Stimulated activated CD4-positive, alpha-beta T cell treated with anti-CD3 and anti-CD28 coated beads, Interleukin-1b, Interleukin-23, amount 100 ng/mL, for 24 hours (primary cell): ENCODE data around the gene SEMA3F.

Source experiments
- DNase-seq, 4 experiments: peaks; one replicate each; pipeline ENCODE4 v3.0.0-alpha.2; 2020; ENCODE audit warnings: low read depth in 4 of 4, low spot score in 1 of 4

SEMA3F gene

GRCh38 chr3:50155891-50156290 is 767 bp downstream of the SEMA3F start:
- DNase-seq: no peak

DNA sequence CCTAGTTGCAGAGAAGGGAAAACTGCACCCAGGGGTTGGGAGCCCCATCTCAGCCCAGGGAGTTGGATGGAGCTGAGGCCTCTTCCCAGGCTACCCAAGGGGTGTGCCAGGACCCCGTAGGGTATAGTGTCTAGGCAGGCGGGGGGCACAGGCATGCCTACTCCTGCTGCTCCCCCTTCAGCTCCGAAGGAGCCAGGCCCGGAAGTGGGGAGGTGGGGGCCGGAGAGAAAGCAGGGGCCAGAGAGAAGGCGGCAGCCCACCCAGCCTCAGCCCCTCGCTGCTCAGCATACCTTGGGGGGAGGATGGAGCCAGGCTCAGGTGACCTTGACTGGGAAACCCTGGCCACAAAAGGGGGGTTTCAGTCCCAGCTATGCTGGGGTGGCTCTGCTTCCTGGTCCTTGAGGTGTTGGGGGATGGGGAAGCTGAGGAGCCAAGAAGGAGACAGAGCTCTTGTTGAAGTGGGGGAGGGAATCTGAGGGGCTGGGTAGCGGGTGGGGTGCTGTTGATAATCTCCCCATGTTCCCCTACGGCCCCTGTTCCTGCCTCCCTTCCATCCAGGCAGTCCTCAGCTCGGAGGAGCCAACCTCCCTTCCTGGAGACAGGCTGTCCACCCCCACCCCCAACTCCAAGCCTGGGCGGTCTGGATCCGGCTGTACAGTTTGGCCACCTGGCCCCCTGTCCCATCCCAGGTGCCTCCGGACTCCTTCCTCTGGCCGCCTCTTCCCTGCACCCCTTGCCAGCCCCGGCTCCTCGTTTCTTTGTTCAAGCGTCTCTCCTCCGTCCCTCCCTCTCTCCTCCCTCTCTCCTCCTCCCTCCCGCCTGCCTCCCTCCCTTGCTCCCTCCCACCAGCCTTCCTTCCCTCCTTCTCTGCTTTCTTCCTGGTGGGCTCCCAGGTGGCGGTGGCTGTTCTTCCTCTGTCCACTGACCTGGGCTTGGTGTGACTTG is 1.7 kb downstream of the SEMA3F start:
- DNase-seq: no peak

DNA sequence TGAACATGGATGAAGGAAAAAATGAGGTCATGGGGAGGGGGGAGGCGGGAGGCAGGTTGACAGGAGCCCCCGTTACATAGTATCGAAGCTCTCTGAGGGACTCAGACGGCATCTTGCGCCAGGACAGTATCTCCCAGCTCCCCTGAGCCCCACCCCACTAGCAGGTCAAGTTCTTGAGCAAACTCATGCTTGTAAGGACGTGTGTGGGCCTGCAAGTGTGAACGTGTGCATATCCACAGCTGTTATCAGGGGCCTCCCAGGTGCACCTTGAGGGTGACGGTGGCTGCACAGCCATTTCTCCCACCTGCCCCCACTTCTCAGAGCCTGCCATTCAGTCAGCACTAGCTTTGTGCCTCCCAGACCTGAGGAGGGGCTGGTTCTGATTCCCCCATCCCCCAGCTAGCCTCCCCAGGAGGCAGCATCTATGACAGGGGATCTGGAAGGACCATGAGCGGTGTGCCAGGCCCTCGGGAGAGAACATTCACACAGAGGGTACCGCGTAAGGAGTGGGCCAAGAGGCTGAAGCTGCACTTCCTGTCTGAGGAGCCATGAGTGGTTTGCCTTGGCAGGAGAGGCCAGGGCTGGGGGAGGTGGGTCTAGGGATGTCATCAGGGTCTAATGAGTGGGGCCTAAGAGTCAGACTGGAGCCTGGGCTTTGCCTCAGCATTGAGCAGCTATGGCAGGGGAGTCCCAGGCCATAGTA is 2.9 kb downstream of the SEMA3F start:
- DNase-seq: no peak

- no peak for DNase-seq
Measured at GRCh38 chr3:50158530-50159146, 3.5 kb downstream of the SEMA3F start.

DNA sequence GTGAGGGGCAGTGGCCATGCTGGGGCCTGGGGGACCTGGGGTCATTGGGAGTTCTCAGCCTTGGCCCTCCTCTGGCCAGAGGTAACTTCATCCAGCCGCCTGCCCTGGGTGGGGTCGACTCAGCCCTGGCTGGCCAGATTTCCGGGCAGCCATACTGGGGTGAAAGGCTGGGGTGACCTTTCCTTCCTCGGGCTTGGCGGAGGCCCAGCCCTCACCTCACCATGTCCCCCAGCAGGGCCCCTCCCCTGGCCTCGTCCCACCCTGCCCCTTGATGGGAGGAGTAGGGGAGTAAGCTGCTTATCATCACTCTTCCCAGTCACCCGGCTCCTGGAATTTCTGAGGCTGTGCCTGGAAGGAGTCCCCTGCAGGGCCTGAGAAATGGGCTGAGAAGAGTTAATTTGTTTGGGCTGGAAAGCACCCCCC is 5.4 kb downstream of the SEMA3F start:
- DNase-seq: no peak

DNA sequence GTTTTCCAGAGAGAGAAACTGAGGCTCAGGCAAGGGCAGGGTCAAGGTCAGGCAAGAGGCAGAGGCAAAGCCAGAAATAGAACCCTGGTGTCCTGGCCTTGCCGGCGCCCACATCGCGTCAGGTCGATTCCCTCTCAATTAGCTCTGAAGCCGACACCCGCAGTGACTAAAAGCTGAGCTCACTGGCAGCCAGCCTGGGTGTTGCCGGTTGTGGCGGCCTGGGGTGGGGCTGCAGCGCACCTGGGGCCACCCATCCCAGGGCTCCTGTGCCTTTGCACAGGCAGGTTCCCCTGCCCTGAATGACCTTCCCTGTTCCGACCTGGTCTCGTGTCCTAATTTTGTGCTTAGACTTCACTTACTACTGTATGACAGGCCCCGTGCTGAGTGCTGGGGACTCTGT is 6.2 kb downstream of the SEMA3F start:
- no peak for DNase-seq

DNA sequence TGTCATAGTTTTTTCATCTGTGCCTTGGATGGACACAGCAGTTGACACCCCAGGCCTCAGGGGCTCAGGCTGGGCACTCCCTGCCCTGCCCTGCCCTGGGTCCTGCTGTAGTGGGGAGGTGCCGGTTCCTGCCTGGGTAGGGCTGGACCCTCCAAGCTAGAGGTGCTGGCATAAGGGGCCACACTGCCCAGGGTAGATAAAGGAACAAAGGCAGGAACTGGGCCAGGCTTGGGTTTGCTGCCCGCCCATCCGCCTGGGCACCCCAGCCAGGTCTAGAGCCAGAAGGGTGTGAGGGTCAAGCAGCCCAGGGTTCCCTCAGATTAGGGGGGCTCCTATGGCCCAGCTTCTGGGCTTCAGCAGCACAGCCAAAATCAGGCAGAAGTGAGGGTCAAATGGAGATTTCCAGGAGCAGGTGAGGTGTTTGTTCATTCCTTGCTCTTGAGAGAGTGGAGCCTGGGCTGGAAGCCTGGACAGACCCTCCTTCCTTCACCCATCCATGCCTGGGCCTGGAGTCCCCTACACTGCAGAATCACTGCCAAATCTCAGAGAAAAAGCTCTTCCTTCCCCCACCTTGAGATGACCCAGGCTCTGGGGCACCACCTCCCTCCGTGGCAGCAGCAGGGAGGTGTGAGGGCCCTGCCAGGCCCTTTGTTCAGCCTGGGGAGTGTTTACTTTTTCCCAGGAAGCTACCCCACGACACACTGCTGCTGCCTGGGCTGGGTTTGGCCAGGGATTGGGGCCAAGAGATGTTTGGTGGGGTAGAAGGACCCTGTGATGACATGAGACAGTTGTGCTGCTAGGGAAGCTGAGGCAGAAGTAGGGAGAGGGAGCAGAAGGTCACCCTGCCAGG is 7.1 kb downstream of the SEMA3F start:
- DNase-seq: no peak

DNA sequence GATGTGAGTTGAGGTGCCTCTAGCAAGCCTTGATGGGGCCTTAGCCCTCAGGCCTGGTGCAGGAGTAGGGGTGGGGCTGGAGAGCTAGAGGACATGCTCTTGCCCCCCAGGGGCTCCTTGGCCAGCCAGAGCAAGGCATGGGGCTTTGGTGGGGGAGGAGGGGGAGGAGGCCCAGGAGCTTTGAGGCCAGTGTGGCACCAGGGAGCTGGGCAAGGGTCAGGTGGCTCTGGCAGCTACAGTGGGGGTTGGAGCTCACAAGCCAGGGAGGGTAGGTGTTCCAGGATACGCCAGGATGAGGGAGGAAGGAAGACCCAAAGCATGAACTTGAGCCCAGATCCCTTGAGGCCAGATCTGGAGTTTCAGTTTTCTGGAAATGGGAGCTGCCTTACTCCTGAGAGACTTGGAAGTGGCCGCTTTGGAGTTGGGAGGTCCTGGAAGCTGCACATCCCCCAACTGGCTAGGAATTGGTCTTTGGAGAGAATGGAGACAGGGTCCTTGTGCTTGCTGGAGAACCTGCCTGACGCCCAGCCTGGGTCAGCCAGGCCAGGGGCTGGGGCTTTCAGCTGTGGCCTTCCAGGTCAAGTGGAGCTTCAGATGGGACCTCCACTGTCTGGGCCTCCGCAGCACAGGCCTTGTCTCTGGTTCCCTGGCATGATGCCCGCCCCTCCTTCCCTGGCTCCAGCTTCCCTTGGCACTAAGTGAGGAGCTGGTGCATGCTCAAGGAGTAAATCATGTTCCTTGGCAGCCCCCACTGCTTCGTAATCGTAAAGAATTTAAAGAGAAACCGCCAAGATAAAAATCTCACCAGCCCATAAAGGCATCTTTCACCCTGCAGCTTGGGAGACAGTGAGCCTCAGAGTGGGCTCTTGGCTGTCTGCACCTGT is 8.7 kb downstream of the SEMA3F start:
- DNase-seq: no peak

DNA sequence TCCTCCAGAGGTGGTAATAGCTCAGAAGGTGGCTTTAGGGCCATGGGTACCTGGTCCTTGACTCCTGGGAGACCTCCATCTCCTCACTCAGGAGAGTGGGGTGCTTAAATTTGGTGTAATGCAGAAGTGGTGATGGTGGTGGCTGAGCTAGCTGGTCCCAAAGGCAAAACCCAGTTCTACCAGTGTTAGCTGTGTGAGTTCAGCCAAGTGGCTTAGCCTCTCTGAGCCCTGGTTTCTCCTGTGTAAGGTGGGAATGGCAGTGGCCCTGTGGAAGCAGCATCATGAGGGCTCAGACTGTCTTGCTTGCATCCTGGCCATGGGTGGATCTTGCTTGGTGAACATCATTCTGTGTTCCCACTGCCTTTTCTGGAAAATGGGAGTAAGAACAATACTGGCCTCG is 9.4 kb downstream of the SEMA3F start:
- DNase-seq: no peak

GRCh38 chr3:50164984-50165909 is 10.1 kb downstream of the SEMA3F start:
- no peak for DNase-seq

GRCh38 chr3:50165910-50166538 is 10.9 kb downstream of the SEMA3F start:
- no peak for DNase-seq

- DNase-seq: no peak
Measured at GRCh38 chr3:50166620-50167019, 11.5 kb downstream of the SEMA3F start.

- DNase-seq: no peak
Measured at GRCh38 chr3:50167069-50167840, 12.1 kb downstream of the SEMA3F start.

DNA sequence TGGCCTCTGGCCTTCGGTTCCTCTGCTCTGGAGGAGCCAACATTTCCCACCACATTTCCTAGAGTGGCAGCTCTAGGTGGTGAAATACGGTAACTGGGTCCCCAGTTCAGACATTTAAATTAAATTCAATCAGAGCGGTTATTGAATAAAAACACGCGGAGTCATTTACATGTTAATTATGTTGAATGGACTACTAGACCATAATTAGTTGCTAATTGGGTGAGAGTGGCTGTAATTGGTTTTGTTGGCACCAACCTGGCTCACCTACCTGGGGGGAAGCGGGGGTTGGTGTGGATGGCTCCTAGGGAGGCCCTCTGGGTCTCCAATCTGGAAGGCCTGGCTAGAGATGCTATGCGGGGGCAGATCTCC is 12.7 kb downstream of the SEMA3F start:
- no peak for DNase-seq

GRCh38 chr3:50168388-50168787 is 13.3 kb downstream of the SEMA3F start:
- DNase-seq: no peak

DNA sequence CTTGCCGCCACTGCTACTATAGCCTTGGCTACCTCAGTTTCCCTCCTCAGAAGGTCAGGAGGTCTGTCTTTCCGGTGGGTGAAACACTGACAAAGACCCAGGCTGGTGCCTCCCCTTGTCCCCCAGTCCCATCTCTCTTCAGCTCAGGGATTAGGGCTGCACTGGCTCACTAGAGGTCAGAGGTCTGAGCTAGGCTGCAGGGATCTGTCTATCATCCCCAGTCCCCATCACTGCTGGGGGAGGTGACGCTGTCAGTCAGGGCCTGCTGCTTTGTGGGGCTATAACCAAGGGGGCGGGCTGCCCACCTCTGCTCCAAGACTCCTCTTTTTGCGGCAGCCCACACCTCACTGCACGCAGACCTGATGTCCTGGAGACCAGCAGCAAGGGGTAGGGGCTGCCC is 13.7 kb downstream of the SEMA3F start:
- no peak for DNase-seq

- DNase-seq: no peak
Measured at GRCh38 chr3:50169232-50169832, 14.2 kb downstream of the SEMA3F start.
